HG02885 (cell line): Measurements from ENCODE around the gene PTPRD.

ENCODE experiments used
- ATAC-seq: cut with Tn5 transposase; IDR thresholded peaks from one replicate; pipeline ENCODE4 v1.9.1; 2021; ENCODE audit warnings: mild to moderate bottlenecking; ENCODE audit not compliant: unreplicated experiment, poor library complexity

The PTPRD gene

GRCh38 chr9:8782237-8782636, 1830.6 kb downstream of the PTPRD start:
- no peak for ATAC-seq

DNA sequence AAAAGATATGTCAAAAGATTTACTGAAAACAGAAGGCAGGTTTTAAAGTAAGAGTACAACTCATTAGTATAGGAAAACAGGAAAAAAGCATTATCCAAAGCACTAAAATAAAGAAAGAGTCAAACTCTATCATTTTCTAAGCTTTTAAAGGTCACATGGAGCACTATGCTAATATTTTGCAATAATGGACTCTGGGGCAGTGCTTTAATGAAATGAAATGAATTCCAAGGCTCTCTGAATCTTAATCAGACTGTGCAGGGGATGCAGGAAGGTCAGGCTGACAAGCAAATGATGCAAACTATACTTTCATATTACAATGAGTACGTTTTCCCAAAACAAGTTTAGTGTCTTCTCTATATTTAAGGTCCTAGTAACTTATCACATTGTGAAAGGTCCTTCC, 1831.3 kb downstream of the PTPRD start:
- no peak for ATAC-seq

- no peak for ATAC-seq
Observed at GRCh38 chr9:8780386-8780785, 1832.4 kb downstream of the PTPRD start.

GRCh38 chr9:8779478-8779877, 1833.3 kb downstream of the PTPRD start:
- no peak for ATAC-seq

- no peak for ATAC-seq
Observed at GRCh38 chr9:8778356-8778755, 1834.4 kb downstream of the PTPRD start.

DNA sequence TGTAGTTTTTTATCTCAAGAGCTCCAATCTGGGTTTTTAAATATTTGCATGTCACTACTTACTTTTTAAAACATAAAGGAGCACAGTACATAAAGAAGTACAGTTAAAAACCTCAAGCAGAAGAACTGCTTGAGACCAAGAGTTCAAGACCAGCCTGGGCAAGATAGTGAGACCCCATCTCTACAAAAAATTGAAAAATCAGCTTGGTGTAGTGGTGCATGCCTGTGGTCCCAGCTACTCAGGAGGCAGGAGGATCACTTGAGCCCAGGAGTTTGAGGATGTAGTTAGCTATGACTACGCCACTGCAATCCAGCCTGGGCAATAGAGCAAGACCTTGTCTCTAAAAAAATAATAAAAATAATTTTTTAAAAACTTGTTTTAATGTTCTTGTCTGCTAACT, 1840.5 kb downstream of the PTPRD start:
- ATAC-seq: no peak

GRCh38 chr9:8769153-8769552, 1843.6 kb downstream of the PTPRD start:
- ATAC-seq: no peak

DNA sequence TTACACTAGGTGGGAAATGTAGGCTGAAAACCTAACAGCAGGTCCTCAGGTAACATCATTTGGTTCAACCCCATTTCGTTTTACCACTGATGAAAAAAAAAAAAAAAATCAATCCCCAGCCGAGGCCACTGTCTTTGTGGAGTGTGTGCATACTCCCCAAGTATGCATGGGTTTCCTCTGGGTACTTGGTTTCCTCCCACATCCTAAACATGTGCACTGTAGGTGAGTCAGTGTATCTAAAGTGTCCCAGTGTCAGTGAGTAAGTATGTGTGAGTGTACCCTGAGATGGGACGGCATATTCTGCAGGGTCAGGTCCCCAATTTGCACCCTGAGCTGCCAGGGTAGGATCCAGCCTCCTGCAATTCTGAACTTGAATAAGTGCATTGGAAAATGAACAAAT, 1846.7 kb downstream of the PTPRD start:
- no peak for ATAC-seq

DNA sequence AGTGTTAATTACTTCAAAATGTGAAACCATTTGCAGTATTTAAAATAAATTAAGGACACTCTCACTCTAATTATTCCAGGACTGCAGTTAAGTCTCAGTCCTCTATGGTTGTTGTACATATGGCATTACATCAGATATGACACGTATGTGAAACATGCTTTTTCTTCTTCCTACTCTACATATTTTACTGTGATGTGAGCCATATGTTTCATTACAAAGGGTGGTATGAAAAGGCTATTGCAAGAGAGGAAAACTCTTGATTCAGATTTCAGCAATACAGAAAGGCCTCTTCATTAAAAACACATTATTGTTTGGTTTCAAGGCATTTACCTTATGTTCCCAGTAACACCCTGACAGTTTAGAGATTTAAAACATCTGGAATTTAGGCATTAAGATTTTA, 1848.8 kb downstream of the PTPRD start:
- no peak for ATAC-seq

- no peak for ATAC-seq
Observed at GRCh38 chr9:8762479-8763085, 1850.2 kb downstream of the PTPRD start.

GRCh38 chr9:8760000-8760767, 1852.6 kb downstream of the PTPRD start:
- ATAC-seq: no peak

DNA sequence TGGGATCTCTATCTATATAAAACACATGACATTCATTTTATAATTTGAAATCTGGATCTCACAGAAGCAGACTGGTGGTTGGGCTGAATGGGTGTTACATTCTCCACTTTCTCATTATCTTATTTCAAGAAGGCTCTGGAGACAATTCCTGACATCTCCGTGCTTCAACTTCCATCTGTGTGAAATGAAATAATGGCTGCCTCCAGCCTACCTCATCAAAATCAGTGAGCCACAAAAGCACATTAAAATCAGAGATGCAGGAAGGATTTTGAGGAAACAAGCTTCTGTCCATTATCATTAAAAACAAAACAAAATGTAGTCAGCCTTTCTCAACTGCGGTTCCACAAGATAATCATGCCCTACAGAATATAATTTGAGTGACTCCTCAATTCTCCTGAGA, 1854.9 kb downstream of the PTPRD start:
- no peak for ATAC-seq

DNA sequence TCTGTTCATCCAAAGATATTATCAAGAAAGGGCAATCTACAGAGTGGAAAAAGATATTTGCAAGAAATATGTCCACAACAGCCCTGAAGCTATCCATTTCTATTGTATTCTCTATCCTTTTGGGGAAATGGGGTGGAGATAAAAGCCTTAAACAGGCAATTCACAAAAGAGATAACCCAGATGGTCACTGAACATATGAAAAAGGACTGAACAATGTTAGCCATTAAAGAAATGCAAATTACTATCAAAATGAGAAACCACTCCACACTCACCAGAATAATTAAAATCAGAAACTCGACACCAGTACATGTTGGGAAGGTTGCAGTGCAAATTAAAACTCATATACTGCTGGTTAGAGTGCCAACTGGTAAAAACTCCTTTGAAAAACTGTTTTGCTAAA, 1858.1 kb downstream of the PTPRD start:
- ATAC-seq: no peak

DNA sequence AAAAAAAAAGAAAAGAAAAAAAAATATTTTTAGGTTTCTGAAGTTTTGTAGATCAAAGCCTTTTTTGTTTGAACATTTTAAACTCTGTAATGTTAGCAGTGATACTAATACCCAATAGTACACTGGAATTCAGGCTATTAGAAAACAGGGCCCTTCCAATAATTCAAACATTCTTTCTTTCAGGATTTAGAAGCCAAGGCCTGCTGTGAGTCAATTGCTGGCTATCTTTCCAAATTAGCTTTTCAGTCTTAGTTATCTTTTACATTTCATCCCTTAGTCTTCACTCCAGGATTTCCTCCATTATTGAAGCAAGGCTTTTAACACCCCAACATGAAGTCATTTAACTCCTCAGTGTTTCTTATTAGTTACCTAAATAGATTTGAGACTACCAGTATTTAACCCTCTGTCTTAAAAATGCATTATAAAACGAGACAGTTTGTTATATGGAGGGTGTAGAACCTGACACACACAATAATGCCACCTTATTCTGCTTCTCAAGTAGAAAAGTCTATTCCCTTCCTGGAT, 1861.3 kb downstream of the PTPRD start:
- no peak for ATAC-seq

DNA sequence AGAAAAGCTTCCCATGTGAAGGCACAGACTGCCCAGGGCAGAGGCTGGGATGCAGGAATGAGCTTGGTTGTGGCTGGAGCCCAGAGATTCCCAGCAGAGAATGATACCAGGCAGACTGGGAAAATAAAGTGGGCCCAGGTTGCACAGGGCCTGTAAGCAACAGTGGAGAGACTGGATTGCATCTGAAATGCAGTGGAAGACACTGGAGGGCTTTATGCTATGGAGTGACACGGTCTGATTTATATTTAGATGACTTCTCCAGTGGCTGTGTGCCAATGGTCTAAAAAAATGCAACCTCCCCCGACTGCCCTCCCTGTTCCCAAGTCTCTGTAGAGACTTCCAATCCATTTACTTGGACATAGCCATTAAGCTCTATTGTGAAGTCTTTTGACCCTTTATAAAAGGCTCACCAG, 1862.2 kb downstream of the PTPRD start:
- no peak for ATAC-seq

DNA sequence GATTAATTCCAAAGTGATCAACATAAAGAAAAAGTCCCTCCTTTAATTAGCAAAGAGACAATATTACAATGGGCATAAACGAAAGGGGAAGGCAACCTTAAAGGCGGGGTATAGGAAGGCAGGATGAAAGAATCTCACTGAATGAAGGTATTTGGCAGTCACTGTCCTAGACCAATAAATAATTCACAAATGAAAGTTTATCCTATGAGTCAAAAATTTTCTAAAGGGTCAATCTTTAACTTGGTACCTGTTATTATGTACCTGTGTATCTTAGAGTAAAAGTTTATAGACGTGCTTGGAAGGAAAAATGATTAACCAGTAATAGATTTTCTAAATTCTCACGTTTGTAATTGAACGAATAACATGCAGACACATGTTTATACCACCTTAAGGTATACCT, 1867.5 kb downstream of the PTPRD start:
- ATAC-seq: no peak

- ATAC-seq: no peak
Observed at GRCh38 chr9:8738945-8739344, 1873.9 kb downstream of the PTPRD start.

- no peak for ATAC-seq
Observed at GRCh38 chr9:8736805-8737204, 1876.0 kb downstream of the PTPRD start.

DNA sequence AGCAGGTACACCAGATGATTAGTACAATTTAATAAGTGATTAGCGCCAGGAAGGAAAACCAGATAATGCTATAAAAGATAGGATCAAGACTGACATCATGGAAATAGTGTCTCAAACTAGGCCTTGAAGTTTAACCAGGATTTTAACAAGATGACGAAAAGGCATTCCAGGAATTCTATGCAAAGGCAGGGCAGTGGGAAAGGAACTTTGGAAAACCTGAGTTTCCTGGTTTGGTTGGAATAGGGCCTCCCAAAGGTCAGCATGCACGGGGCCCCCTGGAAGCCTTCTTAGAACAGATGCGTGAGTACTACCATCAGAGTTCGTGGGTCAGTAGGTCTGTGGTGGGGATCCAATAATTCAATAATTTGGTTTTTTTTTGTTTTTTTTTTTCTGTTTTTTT, 1878.0 kb downstream of the PTPRD start:
- no peak for ATAC-seq

DNA sequence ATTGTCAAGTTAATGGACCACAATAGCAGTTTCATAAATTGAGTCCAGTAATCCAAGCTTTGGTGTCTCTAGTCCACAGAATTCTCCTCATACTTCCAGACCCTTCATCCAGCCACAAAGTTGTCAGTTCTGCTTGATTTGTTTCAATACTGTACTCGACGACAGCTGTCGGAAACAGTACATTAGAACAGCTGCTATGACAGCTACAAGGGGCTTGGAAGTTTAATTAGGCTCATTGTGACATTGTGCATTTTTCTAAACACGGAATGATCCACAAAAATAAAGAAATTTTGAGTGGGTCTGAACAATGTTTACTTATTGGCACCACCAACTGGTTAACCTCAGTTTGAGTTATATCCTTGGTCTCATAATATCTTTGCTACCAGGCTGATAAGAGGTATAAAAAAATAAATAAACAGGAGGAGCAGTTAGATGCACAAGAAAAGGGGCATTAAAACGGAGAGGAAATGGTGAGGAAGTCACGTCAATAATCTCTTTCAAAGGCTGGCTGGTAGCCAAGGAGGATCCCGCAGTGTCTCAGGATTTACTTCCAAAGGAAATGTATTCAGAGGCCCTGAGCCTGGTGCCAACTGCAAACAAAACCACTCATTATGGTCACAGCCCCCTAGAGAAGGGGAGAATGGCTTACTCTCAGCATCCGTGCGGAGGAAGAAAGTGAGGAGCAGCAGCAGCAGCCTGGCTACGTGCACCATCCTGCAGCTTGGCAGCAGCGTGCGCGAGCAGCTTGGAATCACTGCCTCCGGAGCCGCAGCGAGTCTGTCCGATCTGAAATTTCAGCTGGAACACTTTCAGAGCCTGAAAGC, 1879.5 kb downstream of the PTPRD start:
- ATAC-seq: no peak
